GM20431 (cell line): ENCODE measurements around the gene KANSL1L.
"Not testable (repeated sequence)": the region's sequence is repeated elsewhere in the genome, so short reads cannot be mapped to it uniquely, and the experiment has no call there.

ENCODE experiments used
- in situ Hi-C: fragments of 300-500 bp; cut with MseI, MboI; formaldehyde crosslinking; loops from one replicate; pipeline ENCODE4 v1.15.0; 2020; ENCODE audit warnings: low sequenced_read_pairs; ENCODE audit not compliant: unreplicated experiment

The KANSL1L gene

GRCh38 chr2:210179351-210179990 is 8.3 kb upstream of the KANSL1L start:
- in situ Hi-C loops: no loop called here

- in situ Hi-C loops: no loop called here
These were observed 6.6 kb upstream of the KANSL1L start for GRCh38 chr2:210177769-210178168.

- in situ Hi-C loops: not testable (repeated sequence)
These were observed 5.9 kb upstream of the KANSL1L start for GRCh38 chr2:210177115-210177514.

- in situ Hi-C loops: no loop called here
These were observed 2.9 kb upstream of the KANSL1L start for GRCh38 chr2:210174086-210174485.

GRCh38 chr2:210172219-210172575 is 988 bp upstream of the KANSL1L start:
- in situ Hi-C loops: no loop called here

GRCh38 chr2:210170446-210171303 is 534 bp downstream of the KANSL1L start:
- in situ Hi-C loops: no loop called here

- in situ Hi-C loops: no loop called here
These were observed 1.1 kb downstream of the KANSL1L start for GRCh38 chr2:210170196-210170445.

GRCh38 chr2:210169516-210170195 is 1.6 kb downstream of the KANSL1L start:
- in situ Hi-C loops: no loop called here

GRCh38 chr2:210167227-210167626 is 4.0 kb downstream of the KANSL1L start:
- in situ Hi-C loops: no loop called here

- in situ Hi-C loops: no loop called here
These were observed 8.6 kb downstream of the KANSL1L start for GRCh38 chr2:210162466-210163124.

- in situ Hi-C loops: no loop called here
These were observed 12.2 kb downstream of the KANSL1L start for GRCh38 chr2:210159059-210159458.

GRCh38 chr2:210158236-210158635 is 13.0 kb downstream of the KANSL1L start:
- in situ Hi-C loops: no loop called here

GRCh38 chr2:210157526-210157925 is 13.7 kb downstream of the KANSL1L start:
- in situ Hi-C loops: no loop called here

GRCh38 chr2:210147614-210148013 is 23.6 kb downstream of the KANSL1L start:
- in situ Hi-C loops: no loop called here

GRCh38 chr2:210132239-210132638 is 39.0 kb downstream of the KANSL1L start:
- in situ Hi-C loops: no loop called here

GRCh38 chr2:210128961-210129360 is 42.2 kb downstream of the KANSL1L start:
- in situ Hi-C loops: no loop called here

GRCh38 chr2:210113614-210114235 is 57.5 kb downstream of the KANSL1L start:
- in situ Hi-C loops: no loop called here

GRCh38 chr2:210112871-210113270 is 58.3 kb downstream of the KANSL1L start:
- in situ Hi-C loops: no loop called here

- in situ Hi-C loops: no loop called here
These were observed 71.3 kb downstream of the KANSL1L start for GRCh38 chr2:210099940-210100339.

GRCh38 chr2:210094787-210095186 is 76.4 kb downstream of the KANSL1L start:
- in situ Hi-C loops: no loop called here
